GM12864 (cell line): ENCODE results near the gene EIF4E.

Experiments
- DNase-seq: peaks from one replicate; pipeline ENCODE4 v3.0.0-alpha.2; 2011; ENCODE audit warnings: low read depth
- H3K4me3 ChIP-seq: 2 replicates; pipeline ENCODE4 v1.5.1; 2011; ENCODE audit warnings: mild to moderate bottlenecking, low read depth, low read length, control low read depth
- CTCF ChIP-seq: IDR thresholded peaks from 2 replicates; pipeline ENCODE4 v1.5.1; 2011; ENCODE audit warnings: low read depth, mild to moderate bottlenecking, moderate library complexity, low read length, control low read depth, inconsistent platforms; ENCODE audit errors: missing control alignments

The EIF4E gene, protein sequence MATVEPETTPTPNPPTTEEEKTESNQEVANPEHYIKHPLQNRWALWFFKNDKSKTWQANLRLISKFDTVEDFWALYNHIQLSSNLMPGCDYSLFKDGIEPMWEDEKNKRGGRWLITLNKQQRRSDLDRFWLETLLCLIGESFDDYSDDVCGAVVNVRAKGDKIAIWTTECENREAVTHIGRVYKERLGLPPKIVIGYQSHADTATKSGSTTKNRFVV

DNA sequence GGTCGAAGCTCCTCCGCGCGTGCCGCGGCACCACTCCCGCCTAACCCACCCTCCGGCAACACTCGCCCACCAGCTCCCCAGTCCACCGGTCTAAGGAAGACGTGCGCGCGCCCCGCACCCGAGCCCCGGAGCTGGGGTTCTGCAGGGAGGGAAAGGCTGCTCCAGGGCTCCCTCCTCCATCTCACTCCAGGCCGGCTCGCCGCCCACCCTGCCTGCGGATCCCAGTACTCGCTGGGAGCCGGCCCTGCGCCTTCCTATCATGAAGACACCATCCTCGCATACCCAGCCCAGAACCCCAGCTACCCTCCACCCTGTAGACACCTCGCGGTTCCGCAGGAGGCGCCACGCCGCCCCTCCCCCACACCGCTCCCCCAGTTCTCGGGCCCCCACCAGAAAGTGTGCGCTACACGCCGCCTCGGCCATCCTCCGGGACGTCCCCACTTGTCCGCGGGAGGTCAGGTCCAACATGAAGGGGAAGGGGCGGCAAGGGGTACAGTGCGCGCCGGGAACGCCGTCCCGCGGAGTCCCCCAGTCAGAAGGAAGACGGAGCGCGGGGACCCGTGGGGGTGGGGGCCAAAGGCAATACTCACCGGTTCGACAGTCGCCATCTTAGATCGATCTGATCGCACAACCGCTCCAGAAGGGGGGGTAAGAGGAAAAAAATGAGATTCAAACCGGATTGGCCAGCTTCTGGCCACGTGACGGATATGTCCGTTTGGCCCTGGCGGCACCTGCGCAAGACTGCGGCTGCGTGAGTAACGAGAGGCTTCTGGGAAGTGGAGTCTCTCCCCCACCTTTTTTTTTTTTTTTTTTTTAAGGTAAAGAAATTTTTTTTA, at the start of gene EIF4E:
Gene EIF4E, minus strand, starts transcription at position 629 of the 836 bp plus-strand sequence. Its CDS starts 21 bp downstream, at position 608.
- peak; percentile 98 for DNase-seq
- peak; percentile 49 for TF ChIP-seq CTCF
- peak within 1 kb of the TSS; percentile 87 for H3K4me3 ChIP-seq

GRCh38 chr4:98977557-98977956, 48.6 kb upstream of the EIF4E start:
- TF ChIP-seq CTCF, result no peak
- no peak for DNase-seq
- H3K4me3 ChIP-seq, result no peak overlapping the region

DNA sequence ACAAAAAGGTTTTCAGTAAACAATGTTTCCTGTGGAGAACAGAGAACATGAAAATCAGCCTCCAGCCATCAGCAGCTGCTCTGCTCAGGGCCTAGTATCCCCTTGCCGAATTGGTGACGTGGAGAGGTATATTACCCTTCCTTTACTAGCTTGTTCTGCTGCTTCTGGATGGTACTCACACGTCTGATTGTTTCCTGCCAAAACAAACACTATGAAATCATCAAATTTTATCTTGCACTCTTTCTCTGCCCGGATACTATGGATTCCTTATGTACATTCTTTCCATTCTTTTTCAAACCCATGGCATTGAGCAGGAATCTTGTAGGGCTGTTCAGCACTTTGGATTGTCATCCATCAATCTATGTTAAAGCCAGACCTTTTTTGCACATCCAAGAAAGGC, 47.8 kb upstream of the EIF4E start:
- no peak for DNase-seq
- TF ChIP-seq CTCF, result no peak
- no peak overlapping the region for H3K4me3 ChIP-seq

- no peak for TF ChIP-seq CTCF
- no peak for DNase-seq
- no peak overlapping the region for H3K4me3 ChIP-seq
These were observed 41.2 kb upstream of the EIF4E start for GRCh38 chr4:98969878-98970785.

DNA sequence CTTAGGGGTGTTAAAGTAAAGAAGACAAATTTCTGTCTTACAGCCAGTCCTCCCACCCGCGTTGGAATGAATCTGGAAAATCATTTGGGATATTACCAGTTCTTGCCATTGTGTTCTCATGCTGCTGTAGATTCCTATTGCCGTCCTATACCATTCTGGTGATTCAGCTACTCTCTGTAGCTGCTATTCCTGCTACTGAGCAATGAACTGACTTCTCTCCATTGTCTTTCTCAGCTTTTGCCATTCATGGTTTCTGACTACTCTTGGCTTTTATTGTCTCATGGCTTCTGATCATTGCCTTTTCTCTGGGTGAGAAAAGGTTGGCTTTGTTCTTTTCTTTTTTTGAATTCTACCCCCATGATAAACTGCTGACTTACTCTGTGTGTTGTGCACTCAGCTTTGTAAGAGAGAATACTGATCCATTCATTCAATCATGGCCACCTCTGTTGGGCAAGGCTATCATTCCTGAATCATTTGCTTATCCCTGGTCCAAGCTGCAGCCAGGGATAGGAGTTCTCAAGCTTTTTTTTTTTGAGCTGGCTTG, 38.9 kb upstream of the EIF4E start:
- no peak overlapping the region for H3K4me3 ChIP-seq
- no peak for DNase-seq
- TF ChIP-seq CTCF, result no peak

- TF ChIP-seq CTCF, result no peak
- DNase-seq, result no peak
- no peak overlapping the region for H3K4me3 ChIP-seq
These were observed 38.0 kb upstream of the EIF4E start for GRCh38 chr4:98966926-98967325.
